ENCODE measurements around the gene UNC5C. TPM values are rescaled to one million over a fixed set of nuclear protein-coding genes. Genes with fewer than 3 reads are reported as not detected.

The UNC5C gene
- total RNA-seq, 1 donor = under 0.01 TPM

- no peak for DNase-seq (ENCODE audit: low read depth in 2 of 3, low spot score in 2 of 3)
Measured at GRCh38 chr4:95288552-95288951, 260.2 kb downstream of the UNC5C start.

- no peak for DNase-seq (ENCODE audit: low read depth in 2 of 3, low spot score in 2 of 3)
Measured at GRCh38 chr4:95285797-95286196, 263.0 kb downstream of the UNC5C start.

GRCh38 chr4:95284655-95285054, 264.1 kb downstream of the UNC5C start:
- DNase-seq (ENCODE audit: low read depth in 2 of 3, low spot score in 2 of 3) = no peak

GRCh38 chr4:95283320-95283719, 265.5 kb downstream of the UNC5C start:
- no peak for DNase-seq (ENCODE audit: low read depth in 2 of 3, low spot score in 2 of 3)

GRCh38 chr4:95272797-95273196, 276.0 kb downstream of the UNC5C start:
- no peak for DNase-seq (ENCODE audit: low read depth in 2 of 3, low spot score in 2 of 3)

- no peak for DNase-seq (ENCODE audit: low read depth in 2 of 3, low spot score in 2 of 3)
Measured at GRCh38 chr4:95272036-95272435, 276.7 kb downstream of the UNC5C start.

GRCh38 chr4:95268819-95269565, 279.8 kb downstream of the UNC5C start:
- DNase-seq (ENCODE audit: low read depth in 2 of 3, low spot score in 2 of 3) = no peak

GRCh38 chr4:95267081-95267480, 281.7 kb downstream of the UNC5C start:
- no peak for DNase-seq (ENCODE audit: low read depth in 2 of 3, low spot score in 2 of 3)

- DNase-seq (ENCODE audit: low read depth in 2 of 3, low spot score in 2 of 3) = no peak
Measured at GRCh38 chr4:95265814-95266740, 282.7 kb downstream of the UNC5C start.

GRCh38 chr4:95264843-95265242, 283.9 kb downstream of the UNC5C start:
- DNase-seq (ENCODE audit: low read depth in 2 of 3, low spot score in 2 of 3) = no peak

GRCh38 chr4:95263960-95264359, 284.8 kb downstream of the UNC5C start:
- DNase-seq (ENCODE audit: low read depth in 2 of 3, low spot score in 2 of 3) = no peak

- DNase-seq (ENCODE audit: low read depth in 2 of 3, low spot score in 2 of 3) = no peak
Measured at GRCh38 chr4:95263391-95263790, 285.4 kb downstream of the UNC5C start.

GRCh38 chr4:95256108-95256835, 292.5 kb downstream of the UNC5C start:
- DNase-seq (ENCODE audit: low read depth in 2 of 3, low spot score in 2 of 3) = no peak

GRCh38 chr4:95255396-95256107, 293.2 kb downstream of the UNC5C start:
- no peak for DNase-seq (ENCODE audit: low read depth in 2 of 3, low spot score in 2 of 3)

GRCh38 chr4:95251568-95251967, 297.2 kb downstream of the UNC5C start:
- DNase-seq (ENCODE audit: low read depth in 2 of 3, low spot score in 2 of 3) = no peak

GRCh38 chr4:95250544-95251137, 298.1 kb downstream of the UNC5C start:
- DNase-seq (ENCODE audit: low read depth in 2 of 3, low spot score in 2 of 3) = no peak

- no peak for DNase-seq (ENCODE audit: low read depth in 2 of 3, low spot score in 2 of 3)
Measured at GRCh38 chr4:95249426-95250021, 299.2 kb downstream of the UNC5C start.

- DNase-seq (ENCODE audit: low read depth in 2 of 3, low spot score in 2 of 3) = no peak
Measured at GRCh38 chr4:95248720-95249425, 299.9 kb downstream of the UNC5C start.

GRCh38 chr4:95243892-95244291, 304.9 kb downstream of the UNC5C start:
- no peak for DNase-seq (ENCODE audit: low read depth in 2 of 3, low spot score in 2 of 3)
